NCI-H2107 (cell line): Measurements from ENCODE around the gene EXOC3L4.
"Not testable (repeated sequence)": the region's sequence is repeated elsewhere in the genome, so short reads cannot be mapped to it uniquely, and the experiment has no call there.

Experiments used
- DNase-seq: peaks from one replicate; lab custom pipeline; 2025; lab: John Stamatoyannopoulos, UW

EXOC3L4 gene

DNA sequence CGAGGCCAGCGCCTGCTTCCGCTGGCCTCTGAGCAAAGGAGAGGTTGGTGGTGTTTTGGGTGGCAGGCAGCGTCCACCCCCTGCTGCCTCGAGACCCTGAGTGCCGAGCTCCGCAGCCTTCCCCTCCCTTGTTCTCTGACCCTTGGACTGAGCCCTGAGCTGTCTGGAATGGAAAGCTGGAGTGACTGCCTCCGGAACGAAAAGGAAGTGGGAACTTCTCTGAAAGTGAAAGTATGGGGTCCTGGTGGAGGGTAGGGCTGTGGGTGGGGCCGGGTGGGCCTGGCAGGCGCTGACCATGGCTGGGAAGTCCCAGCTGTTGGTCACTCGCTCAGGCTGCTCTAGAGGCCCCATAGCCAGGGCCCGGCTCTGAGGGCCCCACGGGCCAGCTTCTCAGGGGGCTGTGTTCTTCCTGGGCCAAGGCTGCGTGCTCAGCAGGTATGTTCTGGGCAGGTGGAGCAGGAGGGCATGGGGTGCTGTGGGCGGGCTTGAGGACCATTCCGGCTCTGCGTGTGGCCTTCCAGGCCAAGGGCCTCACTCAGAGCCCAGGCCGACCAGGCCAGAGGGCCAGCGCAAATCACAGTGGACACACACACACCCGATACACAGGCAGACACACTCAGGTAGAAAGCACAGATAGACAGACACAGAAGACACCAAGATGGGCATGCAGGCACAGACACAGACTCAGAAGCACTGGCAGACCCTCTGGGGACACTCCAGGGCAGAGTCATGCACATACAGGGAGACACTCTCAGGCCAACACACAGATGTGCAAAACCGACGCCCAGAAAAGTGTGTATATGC lies at the start of gene EXOC3L4:
Gene EXOC3L4, plus strand, starts transcription at position 320 of the 804 bp plus-strand sequence. CDS start 5,495 bp downstream, outside the sequence.
- no peak for DNase-seq

DNA sequence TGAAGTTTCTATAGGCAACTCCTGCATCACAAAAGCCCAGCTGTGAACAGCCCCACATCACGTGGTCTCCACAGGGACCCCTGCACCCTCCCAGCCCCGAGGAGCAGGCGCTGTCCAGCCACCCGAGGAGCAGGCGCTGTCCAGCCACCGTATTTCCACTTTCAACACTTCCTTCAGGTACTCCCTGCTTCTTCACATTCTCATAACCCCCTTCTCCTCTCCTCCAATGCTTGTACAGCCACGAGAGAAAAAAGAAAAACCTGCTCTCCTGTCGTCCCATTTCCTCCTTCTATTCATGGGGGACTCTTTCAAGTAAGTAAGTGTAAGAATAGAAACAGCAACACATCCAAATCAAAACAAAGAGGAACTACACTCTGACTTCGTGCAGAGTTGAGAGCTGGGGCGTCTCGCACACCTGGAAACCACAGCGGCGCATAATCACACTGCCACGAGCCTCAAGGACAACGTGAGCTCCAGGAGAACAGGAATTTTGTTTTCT lies 49.1 kb upstream of the EXOC3L4 start:
- no peak for DNase-seq

DNA sequence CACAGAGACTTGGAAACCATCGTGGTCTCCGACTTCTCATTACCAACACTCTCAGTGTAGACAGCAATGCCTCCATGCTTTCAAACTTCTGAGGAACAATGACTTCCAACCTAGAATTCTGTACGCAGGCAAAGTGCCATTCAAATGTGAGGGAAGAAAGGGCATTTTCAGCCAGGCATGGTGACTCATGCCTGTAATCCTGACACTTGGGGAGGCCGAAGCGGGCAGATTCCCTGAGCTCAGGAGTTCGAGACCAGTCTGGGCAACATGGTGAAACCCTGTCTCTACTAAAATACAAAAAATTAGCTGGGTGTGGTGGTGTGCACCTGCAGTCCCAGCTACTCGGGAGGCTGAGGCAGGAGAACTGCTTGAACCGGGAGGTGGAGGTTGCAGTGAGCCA lies 47.1 kb upstream of the EXOC3L4 start:
- DNase-seq = not testable (repeated sequence)

DNA sequence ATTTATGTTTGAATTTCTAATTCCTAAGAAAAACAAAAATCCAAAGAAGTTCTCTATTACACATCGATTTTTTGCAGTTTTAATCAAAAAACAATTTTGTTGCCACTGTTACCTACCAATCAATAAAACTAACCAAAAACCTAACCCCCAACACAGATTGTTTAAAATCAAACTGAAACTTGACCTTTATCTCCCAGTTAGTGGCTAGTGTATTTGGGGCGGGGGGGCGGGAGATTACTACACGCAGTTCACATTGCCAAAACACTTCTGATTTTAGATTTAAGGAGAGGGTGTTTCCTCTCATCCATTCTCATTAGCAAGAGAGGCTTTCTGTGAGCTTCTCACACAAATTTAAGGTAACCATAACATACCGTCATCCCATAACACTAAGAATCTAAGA lies 43.6 kb upstream of the EXOC3L4 start:
- no peak for DNase-seq

DNA sequence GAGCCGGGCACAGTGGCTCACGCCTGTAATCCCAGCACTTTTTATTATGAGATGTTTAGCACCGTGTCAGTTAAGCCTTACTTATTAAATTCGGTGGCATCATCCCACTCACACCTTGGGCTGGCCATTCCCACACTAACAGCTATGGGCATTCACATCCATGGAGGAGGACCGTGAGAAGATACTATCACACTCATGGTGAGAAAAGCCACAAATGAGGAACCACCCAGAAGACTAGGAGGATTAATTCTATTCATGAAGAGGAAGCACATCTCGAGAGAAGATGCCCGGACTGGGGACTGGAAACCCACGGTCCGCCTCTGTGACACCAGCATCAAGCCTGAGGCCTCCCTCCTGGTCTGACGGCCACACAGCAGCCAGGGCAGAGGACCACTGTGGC lies 42.1 kb upstream of the EXOC3L4 start:
- no peak for DNase-seq

DNA sequence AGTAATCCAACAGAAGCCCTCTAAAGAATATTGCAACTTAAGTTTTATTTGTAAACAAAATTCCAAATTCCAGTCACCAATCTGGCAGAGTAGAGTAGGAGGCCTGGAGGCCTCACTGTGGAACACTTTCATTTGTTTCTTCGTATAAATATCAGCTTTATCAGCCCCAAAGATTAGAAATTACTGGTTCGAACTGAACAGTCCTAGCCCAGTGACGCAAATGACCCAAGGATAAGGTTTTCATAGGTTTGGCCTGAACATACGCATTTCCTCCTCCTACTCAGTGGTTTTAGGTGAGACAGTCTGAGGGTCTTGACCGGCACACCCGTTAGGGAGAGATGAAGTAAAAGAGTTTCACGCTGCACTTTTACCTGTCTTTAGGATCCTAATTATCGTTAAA lies 38.8 kb upstream of the EXOC3L4 start:
- DNase-seq = no peak

DNA sequence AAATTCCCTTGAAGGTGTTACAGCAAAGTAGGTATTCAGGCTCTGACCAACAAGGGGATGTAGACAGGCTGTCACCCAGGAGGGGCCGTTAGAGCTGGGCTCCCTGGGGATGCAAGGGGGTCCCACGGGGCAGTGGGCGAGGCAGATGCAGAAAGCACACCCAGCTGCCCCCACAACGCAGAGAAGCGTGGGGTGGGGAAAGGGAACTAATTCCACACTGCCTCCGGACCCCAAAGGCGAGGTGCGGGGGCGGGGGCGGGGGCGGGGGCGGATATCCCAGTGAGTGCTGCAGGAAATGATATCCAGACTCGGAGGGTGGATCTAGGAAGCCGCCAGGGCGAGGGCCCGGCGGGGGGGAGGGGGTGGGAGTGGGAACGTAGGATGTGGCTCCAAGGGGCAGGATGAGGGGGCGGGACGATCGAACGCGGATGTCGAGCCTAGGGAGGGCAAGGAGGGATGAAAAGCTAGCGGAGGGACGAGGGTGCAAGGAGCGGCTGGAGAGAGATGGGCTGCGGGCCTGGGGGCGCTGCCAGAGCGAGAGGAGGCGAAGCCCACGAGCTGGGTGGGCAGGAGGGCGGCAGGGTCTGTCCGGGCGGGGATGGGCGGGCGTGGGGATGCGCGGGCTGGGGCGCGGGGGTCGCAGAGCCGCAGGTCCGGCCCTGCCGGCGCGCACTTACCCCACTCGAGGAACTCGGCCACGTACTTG lies 38.0 kb upstream of the EXOC3L4 start:
- DNase-seq = peak; percentile 48

DNA sequence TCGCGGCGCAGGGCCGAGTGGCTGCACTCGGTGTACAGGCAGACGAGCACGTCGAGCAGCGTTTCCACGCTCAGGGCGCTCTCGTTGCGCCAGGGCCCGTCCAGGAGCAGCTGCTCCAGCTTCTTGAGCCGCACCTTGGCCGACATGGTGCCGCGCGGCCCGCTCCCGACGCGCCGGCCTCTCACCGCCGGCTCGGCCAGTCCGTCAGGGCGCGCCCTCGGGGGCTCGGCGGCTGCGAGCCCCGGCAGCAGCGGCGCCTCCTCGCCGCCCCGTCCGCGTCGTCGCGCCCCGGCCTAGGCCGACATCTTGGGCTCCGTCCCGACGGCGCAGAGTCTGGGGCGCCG lies 37.5 kb upstream of the EXOC3L4 start:
- no peak for DNase-seq

DNA sequence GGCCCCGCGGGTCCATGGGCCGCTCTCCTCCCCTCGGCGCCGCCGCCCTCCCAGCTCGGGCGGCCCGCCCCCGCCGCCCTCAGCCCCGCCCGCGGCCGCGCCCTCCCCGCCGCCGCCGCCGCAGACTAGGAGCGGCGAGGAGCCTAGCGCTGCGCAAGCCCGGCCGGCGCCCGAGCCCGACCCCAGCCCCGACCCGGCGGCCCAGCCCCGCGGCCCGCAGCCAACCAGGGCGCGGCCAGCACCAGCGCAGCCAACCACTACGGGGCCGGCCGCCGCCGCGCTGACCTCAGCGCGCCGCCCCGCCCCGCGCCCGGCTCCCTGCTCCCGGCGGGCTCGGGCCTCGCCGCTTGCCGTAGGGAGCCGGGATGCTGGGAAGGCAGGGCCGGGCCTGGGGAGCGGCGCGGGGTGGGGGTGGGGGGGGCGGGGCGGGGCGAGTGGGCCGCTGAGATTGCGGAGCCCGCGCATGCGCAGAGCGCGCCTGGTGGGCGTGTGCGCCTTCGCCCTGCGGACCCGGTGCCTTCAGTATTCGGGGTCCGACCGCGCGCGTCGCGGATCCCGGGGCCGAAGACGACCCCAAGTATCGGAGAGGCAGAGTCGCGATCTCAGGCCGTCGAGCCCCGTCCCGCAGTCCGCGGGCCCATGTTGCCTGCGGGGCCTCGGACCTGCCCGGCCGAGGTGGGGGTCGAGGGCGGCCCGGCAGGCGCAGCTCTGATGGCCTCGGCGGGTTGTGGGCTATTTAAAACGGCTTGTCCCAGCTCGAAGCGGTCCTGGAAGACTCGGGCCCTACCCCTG lies 37.0 kb upstream of the EXOC3L4 start, which contains the start of gene CDC42BPB:
Gene CDC42BPB, minus strand, starts transcription at position 178 of the 792 bp plus-strand sequence. CDS start 376 bp downstream, outside the sequence.
- DNase-seq = peak; percentile 89

DNA sequence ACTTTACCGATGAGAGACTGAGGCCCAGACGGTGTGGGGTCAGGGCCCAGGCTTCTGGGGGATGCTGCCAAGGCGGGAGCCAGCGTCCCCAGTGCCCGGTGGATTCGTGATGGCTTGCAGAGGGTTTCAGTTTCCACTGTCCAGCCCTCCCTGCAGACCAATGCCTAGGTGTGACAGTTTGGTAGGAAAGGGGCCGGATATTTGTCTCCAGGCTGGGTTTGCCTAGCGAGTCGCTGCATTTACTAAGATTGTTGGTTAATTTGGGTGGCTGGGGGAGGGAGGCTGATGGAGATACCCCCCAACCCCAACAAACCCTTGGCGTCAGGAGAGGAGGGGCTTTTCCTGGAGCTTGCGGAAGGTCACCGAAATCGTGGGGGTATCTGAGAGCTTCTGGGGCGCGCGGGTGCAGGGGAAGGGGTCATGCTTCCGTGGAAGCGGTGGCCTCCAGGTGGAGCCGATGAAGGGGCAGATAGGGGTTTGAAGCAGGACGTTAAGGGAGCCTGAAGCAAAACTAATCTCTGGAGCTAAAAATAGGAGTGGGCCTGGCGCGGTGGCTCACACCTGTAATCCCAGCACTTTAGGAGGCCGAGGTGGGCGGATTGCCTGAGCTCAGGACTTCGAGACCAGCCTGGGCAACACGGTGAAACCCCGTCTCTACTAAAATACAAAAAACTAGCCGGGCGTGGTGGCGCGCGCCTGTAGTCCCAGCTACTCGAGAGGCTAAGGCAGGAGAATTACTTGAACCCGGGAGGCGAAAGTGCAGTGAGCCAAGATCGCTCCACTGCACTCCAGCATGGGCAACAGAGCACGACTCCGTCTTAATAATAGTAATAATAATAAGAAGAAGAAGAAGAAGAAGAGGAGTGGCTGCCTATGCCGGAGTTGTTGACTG lies 36.1 kb upstream of the EXOC3L4 start:
- no peak for DNase-seq

DNA sequence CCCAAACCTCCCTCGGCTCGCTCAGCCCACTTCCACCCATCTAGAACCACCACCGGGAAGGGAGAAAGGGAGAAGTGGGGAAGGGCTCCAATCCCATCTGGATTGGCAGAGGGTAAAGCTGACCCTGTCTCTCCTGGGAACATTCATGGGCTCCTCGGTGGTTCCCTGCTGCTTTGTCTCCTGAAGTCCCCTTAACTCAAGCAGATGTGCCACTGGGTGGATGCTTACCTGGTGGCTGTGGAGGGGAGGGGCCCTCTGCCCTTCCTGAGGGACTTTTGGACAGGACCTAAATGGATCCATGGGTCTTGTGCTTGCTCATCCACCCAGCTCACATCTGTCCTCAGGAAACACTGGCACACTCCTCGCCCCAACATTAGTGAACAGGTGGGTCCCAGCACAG lies 35.0 kb upstream of the EXOC3L4 start:
- DNase-seq = no peak

DNA sequence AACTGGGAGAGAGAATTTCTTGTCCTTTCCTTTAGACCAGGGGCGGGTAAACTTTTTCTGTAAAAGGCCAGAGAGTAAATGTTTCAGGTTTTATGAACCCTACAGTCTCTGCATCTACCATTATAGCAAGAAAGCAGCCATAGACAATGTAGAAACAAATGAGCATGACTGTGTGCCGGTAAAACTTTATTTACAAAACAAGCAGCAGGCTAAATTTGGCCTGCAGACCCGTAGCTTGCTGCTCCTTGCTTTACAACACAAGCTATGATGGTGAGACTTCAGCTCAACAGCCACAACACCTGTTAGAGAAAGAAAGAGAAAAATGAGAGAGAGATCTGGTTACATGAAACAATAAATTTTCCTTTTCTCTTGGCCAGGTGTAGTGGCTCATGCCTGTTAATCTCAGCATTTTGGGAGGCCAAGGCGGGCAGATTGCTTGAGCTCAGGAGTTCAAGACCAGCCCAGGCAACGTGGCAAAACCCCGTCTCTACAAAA lies 33.0 kb upstream of the EXOC3L4 start:
- DNase-seq = peak; percentile 60

DNA sequence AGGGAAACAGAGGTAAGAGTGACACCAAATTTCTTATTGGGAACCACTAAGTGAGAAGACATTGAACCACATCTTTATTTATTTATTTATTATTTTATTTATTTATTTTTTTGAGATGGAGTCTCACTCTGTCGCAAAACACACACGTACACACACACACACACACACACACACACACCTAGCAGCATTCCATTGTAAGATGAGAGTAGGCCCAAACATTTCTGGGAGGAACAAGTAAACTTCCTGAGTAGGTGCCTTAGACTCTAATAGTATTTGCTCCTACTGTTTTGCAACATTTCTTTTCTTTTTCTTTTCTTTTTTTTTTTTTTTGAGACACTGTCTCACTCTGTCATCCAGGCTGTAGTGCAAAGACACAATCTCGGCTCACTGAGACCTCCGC lies 30.1 kb upstream of the EXOC3L4 start:
- no peak for DNase-seq

DNA sequence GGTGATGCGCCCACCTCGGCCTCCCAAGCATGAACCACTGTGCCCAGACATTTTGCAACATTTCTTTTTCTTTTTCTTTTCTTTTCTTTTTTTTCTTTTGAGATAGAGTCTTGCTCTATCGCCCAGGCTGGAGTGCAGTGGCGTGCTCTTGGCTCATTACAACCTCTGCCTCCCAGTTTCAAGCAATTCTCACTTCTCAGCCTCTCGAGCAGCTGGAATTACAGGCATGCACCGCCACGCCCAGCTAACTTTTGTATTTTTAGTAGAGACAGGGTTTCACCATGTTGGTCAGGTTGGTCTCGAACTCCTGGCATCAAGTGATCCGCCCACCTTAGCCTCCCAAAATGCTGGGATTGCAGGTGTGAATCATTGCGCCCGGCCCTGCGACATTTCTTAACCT lies 29.5 kb upstream of the EXOC3L4 start:
- no peak for DNase-seq

DNA sequence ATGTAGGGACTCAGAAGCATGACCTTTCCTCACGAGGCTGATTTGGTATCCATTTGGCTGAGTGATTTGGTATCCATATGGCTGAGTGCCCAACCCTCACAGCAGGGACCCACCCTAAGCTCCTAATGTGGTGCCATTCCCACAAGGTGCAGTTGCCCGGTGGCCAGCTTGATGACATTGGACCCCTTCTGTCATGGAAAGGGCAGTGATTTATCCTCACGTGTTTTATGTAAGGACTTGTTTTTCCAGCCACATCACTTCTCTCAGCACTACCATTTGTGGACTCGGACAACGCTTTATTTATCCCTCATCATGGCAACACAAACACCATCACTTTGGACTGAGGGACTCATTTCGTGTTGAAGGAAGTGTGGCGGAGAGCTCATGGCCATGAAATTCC lies 28.7 kb upstream of the EXOC3L4 start:
- DNase-seq = no peak

DNA sequence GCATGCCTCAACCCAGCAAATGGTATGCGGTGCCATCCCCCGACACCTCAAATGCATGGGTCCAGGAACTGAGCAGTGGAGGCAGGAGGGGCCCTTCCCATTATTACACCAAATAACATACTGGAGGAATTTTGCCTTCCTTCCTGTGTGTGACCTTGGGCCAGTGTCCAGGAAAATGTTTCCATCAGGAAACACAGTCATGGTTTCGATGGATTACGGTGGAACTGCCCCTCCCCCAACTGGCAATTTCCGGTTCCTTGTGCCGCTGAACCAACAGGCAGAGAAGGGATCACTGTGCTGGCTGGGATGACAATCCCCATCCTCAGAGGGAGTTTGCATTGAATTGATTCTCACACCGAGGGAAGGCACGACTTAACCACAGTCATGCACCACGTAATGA lies 28.1 kb upstream of the EXOC3L4 start:
- DNase-seq = no peak

DNA sequence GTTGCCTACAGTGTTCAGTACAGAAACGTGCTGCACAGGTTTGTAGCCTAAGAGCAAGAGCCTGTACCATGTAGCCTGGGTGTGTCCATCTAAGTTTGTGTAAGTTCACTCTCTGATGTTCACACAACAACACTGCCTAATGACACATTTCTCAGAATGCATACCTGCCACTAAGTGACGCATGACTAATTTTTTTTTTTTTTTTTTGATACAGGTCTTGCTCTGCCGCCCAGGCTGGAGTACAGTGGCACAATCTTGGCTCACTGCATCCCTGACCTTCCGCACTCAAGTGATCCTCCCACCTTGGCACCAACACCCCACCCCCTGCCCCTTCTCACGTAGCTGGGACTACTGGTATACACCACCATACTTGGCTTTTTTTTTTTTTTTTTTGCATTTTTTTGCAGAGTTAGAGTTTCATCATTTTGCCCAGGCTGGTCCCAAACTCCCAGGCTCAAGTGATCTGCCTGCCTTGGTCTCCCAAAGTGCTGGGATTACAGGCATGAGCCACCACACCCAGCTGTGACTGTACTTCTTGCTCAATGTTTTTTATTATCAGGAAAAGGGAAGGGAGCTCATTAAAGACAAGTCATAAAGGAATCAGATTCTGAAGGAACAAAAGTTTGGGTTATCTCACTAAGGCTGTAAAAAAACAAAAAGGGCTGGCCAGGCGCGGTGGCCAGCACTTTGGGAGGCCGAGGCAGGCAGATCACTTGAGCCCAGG lies 27.1 kb upstream of the EXOC3L4 start:
- DNase-seq = no peak

DNA sequence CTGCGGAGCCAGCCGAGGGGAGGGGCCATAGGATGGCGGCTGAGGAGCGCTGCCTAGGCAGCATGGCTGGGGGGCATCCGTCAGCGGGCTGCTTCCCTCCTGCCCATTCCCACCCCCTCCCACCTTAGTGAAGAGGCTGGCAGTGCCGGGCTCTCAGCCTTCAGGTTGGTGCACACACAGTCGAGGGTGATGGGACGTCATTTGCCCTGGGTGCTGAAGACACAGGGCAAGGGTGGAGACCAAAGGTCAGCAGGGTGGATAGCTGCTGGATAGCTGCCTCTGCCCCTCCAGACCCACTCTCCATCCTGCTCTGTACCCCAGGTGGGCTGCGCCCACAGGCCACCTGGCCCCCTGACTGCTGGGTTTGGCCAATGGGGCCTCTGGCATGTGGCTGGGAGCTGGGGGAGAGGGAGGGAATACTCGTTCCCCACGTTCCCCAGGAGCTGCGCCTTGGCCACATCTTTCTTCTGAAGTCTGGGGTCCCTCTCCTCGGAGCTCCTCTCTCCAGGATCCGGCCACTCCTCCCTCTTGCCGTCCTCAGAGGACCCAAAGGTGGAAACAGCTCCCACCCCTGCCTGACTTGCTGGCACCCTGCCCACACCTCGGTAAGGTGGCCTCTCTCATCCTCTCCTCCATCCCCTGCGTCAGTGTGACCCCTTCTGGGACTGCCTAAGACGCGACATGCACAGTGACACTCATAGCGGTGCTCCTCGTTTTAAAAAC lies 26.0 kb upstream of the EXOC3L4 start:
- no peak for DNase-seq

DNA sequence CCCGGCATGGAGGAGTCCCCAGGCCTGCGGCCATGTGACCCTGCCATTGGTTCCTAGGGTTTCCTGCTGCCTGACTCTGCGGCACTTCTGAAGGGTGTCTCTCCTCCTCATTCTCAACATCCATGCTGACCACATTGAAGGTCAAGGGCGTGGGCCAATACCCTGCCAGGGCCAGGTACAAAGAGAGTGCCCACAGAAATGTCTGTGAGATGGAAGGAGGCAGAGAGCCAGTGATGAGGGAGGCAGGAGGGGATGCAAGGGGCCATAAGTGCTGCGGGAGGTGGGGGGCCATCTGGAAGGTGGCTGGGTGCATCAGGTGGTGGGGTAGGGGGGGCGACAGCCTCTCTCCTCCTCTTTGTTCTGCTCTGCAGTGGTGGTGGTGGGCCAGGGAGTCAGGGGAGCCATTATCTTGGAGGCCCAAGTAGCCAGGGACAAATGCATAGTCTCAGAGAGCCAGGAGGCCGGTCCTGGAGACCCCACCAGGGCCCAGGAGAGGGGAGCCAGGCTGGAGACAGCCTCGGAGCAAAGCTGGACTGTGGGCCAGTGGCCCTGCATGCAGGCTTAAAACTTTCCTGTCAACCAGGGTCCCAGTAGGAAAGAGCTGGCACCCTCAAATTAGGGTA lies 24.2 kb upstream of the EXOC3L4 start:
- DNase-seq = no peak
